Measurements from ENCODE around the gene ARFGEF3.

- TF ChIP-seq, protein P1, sequence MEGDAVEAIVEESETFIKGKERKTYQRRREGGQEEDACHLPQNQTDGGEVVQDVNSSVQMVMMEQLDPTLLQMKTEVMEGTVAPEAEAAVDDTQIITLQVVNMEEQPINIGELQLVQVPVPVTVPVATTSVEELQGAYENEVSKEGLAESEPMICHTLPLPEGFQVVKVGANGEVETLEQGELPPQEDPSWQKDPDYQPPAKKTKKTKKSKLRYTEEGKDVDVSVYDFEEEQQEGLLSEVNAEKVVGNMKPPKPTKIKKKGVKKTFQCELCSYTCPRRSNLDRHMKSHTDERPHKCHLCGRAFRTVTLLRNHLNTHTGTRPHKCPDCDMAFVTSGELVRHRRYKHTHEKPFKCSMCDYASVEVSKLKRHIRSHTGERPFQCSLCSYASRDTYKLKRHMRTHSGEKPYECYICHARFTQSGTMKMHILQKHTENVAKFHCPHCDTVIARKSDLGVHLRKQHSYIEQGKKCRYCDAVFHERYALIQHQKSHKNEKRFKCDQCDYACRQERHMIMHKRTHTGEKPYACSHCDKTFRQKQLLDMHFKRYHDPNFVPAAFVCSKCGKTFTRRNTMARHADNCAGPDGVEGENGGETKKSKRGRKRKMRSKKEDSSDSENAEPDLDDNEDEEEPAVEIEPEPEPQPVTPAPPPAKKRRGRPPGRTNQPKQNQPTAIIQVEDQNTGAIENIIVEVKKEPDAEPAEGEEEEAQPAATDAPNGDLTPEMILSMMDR (conservative IDR thresholded peaks at IDR 0.05 in 1 of 2, IDR thresholded peaks at IDR 0.05 in 1 of 2; ENCODE audit: low read depth in 1 of 2, low read length in 2 of 2), result no peak
- no peak for TF ChIP-seq EZH2 (IDR thresholded peaks at IDR 0.05; ENCODE audit: low read length, missing control alignments)
Measured at GRCh38 chr6:138222901-138223546, 61.3 kb downstream of the ARFGEF3 start.
